Urinary bladder (tissue), 4 donors: ENCODE results near the gene EPHB1. TPM values are rescaled to one million over a fixed set of nuclear protein-coding genes. Genes with fewer than 3 reads are reported as not detected.

Source experiments
- DNase-seq: peaks from one replicate; pipeline ENCODE4 v3.0.0-alpha.2; 2015; ENCODE audit errors: extremely low spot score
- H3K27ac ChIP-seq: one replicate; pipeline ENCODE4 v1.5.1; 2013; ENCODE audit warnings: low read depth, mild to moderate bottlenecking, moderate library complexity
- H3K36me3 ChIP-seq: one replicate; pipeline ENCODE4 v1.6.1; 2013; ENCODE audit warnings: mild to moderate bottlenecking, moderate library complexity; ENCODE audit not compliant: insufficient read depth
- H3K4me1 ChIP-seq: one replicate; pipeline ENCODE4 v1.6.1; 2013; ENCODE audit warnings: mild to moderate bottlenecking, moderate library complexity; ENCODE audit not compliant: insufficient read depth
- H3K4me3 ChIP-seq: one replicate; pipeline ENCODE4 v1.5.1; 2013; ENCODE audit warnings: low read depth, low read length
- WGBS: extraction: QIAGEN DNeasy Blood & Tissue Kit; methylation state at CpG from one replicate; pipeline ENCODE4 v1.1.7; 2013; 5-methylcytosine and 5-hydroxymethylcytosine counted together
- polyA plus RNA-seq: library from polyadenylated mRNA; stranded (reverse); fragments of 200-250 nt; gene quantifications from one replicate; pipeline ENCODE4 v1.2.3, GENCODE V29; 2013
- total RNA-seq: library from RNA; depleted of rRNA; stranded (reverse); fragments of >200 nt; gene quantifications from one replicate; pipeline ENCODE4 v1.2.3, GENCODE V29; 2014
- donor health status: healthy with polysubstance abuse.
- donor health status: healthy.

EPHB1 gene
- total and polyA plus RNA-seq, 2 donors: 0.67 to 1.6 TPM

DNA sequence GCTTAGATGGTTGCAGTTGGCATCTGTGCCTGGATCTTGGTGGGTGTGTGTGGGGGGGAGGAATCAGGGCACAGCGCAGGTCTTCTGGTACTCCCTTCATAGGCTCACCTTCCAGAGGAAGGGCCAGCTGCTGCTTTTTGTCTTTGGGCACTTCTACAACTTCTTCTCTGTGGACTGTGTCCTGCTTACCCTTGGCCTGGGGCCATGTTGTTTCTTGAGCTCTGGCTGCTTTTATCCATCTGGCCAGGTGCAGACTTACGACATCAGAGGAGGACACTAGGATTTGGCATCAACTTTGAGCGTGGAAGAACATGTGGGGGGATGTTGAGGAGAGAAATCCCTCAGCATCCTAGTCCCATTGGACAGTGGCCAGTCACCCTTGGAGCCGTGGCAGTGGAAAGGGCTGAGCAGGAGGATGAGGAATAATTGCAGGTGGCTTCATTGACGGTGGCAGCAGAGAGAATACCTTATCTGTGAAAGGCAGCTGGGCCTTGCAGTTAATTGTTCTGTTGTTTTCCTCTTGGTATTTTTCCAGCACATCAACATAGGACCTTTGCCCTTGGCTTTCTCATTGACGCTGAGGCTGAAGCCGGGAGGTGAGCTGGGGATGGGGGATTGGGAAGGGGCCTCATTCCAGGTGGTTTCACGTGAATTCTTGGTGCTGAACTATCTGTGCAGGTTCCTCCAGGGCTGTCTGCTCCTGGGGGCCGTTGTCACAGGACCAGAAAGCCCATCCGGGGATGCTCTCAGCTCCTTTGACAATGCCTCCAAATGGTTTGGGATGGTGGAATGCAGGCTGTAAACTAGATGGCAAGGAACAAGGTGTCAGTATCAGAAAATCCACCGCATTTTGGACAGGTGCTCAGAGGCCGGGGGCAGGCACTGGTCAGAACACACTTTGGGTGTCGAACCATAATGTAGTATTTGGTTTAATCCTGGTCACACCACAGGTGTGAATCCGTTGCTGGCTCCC, 9.7 kb downstream of the EPHB1 start:
- Histone ChIP-seq H3K36me3 (no peaks in the 10 kb centered on the region), H3K4me1 (no peaks in the 10 kb centered on the region), H3K4me3 (no peak overlapping the region), H3K27ac (no peak overlapping the region)
- 80% methylated on average over 14 of the region's 14 CpGs for WGBS
- DNase-seq: no peak

DNA sequence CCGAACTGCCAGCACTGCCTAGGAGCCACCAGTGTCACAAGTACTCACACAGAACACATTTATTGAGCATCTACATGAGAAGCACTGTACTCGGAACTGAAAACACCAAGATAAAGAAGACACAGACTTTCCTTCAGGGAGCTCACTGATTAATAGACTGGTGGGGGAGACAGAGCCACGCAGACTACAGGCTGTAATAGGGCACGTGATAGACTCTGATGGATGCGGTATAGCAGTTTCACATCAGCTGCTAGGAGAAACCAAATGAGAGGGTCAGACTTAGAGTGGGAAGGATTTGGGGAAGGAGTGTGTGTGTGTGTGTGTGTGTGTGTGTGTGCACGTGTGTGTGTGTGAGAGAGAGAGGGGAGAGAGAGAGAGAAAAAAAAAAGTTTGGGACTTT, 12.1 kb downstream of the EPHB1 start:
- no peaks in the 10 kb centered on the region for H3K36me3 ChIP-seq
- no peaks in the 10 kb centered on the region for H3K4me1 ChIP-seq
- WGBS: 66% methylated on average over 6 of the region's 6 CpGs
- no peak for DNase-seq
- H3K27ac ChIP-seq: no peak overlapping the region
- no peak overlapping the region for H3K4me3 ChIP-seq

DNA sequence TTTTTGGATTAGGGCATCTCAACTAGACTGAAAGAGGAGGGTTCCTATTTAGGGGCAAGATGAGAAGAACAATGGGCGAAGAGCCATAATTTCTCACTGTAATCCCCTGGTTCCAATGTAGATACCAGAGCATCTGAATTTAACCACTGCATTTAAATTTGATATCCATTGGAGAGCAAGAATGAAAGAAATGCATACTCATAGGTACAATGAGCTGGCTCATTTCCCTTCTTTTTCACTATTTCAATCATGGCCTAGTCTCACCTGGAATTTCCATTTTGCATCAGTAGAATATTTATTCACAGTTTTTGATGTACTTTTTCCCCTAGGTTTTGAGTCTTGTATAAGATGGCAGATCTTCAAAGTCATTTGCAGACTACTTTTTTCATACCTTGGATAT, 13.8 kb downstream of the EPHB1 start:
- DNase-seq: no peak
- H3K4me1 ChIP-seq: no peaks in the 10 kb centered on the region
- no peak overlapping the region for H3K4me3 ChIP-seq
- WGBS: 95% methylated on average over 1 of the region's 1 CpG
- no peak overlapping the region for H3K27ac ChIP-seq
- no peaks in the 10 kb centered on the region for H3K36me3 ChIP-seq

DNA sequence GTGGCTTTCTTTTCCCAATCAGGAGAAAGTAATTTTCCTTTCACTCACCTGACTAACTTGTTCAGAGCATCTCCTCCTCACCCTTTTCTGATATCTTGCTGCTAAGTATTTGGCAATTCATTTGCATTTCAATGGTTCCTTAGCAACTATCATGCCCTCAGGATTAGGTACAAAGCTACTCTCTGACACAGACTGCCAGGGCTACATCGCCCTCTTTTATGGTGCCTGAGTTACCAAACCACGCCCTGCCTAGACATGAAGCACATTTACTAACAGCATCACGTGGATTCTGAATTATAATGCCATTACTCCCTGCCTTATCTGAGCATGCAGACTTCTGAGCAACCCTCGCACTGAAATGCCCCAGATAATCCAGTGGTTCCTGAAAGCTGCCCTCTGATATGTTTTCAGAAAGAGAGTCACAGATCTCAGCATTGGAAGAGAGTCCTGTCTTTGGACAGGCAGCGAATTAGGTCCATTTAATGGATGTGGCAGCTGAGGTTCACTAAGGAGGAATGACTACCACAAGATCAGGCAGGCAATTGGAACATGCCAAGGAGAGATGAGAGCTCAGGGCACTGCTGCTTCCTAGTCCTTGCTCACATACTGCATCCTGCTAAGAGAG, 14.5 kb downstream of the EPHB1 start:
- H3K36me3 ChIP-seq: no peaks in the 10 kb centered on the region
- DNase-seq: no peak
- no peak overlapping the region for H3K27ac ChIP-seq
- H3K4me1 ChIP-seq: no peaks in the 10 kb centered on the region
- H3K4me3 ChIP-seq: no peak overlapping the region
- WGBS: 52% methylated on average over 5 of the region's 5 CpGs

DNA sequence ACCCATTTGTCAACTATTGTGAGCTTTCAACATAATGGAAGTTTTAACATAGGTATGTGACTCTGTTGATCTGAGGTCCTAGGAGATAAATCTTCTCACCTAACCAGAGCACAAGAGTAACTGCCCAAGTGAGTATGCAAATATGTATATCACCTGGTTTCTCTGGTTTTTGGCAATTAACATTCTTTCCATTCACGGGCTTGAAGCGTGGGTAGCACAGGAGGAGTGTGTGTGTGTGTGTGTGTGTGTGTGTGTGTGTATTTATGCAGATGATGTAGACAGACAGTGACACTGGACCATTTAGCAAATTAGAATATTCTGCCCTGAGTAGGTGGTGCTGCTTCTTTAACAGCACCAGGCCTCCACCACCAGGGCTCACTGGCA, 15.0 kb downstream of the EPHB1 start:
- no peaks in the 10 kb centered on the region for H3K4me1 ChIP-seq
- no peak overlapping the region for H3K27ac ChIP-seq
- WGBS: 55% methylated on average over 2 of the region's 2 CpGs
- no peak for DNase-seq
- no peaks in the 10 kb centered on the region for H3K36me3 ChIP-seq
- H3K4me3 ChIP-seq: no peak overlapping the region

DNA sequence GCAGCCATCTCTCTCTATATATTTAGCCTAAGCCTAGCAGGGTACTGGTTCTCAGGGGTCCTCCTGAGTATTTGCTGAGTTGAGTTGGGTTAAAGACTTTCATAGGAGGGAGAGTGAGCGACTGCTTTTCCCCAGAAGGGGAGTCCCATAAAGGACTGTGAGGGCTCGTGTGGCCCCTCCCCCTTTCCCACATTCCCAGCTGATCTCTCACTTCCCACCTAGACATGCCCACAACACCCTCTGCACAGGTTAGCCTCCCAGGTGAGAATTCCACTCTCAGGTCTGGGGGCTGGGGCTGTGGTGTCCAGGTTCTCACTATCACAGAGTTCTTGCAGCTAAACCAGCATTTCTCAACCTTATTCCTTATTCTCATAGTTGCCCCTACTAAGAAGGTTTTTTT, 15.8 kb downstream of the EPHB1 start:
- Histone ChIP-seq H3K36me3 (no peaks in the 10 kb centered on the region), H3K27ac (no peak overlapping the region), H3K4me3 (no peak overlapping the region), H3K4me1 (no peaks in the 10 kb centered on the region)
- no peak for DNase-seq
- WGBS: 65% methylated on average over 2 of the region's 2 CpGs

DNA sequence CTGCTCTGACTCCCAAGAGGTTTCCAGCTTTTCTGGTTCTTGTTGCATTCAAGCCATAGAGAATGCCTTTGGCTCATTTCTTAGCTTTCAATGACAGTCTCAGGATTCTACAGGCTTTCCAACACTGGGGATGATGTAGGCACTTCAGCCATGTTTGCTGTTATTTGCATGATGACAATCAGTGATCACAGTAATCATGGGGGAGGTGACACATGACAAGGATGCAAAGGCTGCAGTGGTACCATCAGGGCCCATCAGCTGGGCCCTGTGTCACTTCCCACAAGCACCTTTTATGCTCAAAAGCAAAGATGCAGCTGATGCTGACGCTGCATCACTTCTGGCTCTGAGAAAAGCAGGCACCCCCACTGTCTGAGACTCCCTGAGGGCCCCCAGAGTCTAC, 18.6 kb downstream of the EPHB1 start:
- WGBS: 33% methylated on average over 1 of the region's 1 CpG
- H3K4me1 ChIP-seq: no peaks in the 10 kb centered on the region
- no peaks in the 10 kb centered on the region for H3K36me3 ChIP-seq
- H3K4me3 ChIP-seq: no peak overlapping the region
- no peak for DNase-seq
- no peak overlapping the region for H3K27ac ChIP-seq

DNA sequence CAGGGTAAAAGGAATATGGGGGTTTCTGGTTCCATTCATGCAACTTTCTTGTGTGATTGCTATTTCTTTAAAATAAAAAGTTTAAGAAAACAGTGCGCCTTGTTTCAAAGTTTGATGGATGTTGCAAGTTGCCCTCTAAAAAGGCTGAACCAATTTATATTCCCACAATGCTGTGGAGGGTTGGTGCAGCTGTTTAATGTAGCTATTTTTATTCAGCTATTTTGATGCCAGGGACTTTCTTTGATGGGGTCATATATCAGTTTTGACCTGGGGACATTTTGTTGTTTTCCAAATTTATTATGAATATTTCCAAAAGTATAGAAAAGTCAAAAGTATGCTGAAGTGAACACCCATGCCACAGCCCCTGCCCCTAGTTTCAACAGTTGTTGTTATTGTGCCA, 20.5 kb downstream of the EPHB1 start:
- 94% methylated on average over 1 of the region's 1 CpG for WGBS
- H3K27ac ChIP-seq: no peak overlapping the region
- no peak overlapping the region for H3K4me3 ChIP-seq
- DNase-seq: no peak
- no peaks in the 10 kb centered on the region for H3K36me3 ChIP-seq
- no peaks in the 10 kb centered on the region for H3K4me1 ChIP-seq

DNA sequence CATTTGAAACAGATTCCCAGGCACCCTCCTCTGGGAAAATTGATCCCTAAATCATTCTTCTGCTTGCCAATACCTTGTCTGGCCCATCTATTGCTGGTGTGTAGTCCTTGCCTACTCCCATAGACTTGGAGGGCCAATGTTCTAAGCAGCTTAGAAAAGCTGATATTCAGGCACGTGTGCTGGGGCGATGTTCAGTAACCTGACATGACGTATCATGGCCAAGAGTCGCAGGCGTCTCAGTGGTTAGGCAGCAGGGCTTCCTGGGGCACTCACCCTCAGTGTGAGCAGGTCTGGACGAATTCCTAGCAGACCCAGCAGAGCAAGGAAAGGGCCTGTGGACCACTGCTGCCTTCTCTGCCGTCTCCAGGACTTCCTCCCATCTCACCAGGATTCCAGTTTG, 21.6 kb downstream of the EPHB1 start:
- H3K27ac ChIP-seq: no peak overlapping the region
- no peak for DNase-seq
- no peaks in the 10 kb centered on the region for H3K4me1 ChIP-seq
- no peaks in the 10 kb centered on the region for H3K36me3 ChIP-seq
- WGBS: 82% methylated on average over 7 of the region's 7 CpGs
- no peak overlapping the region for H3K4me3 ChIP-seq

DNA sequence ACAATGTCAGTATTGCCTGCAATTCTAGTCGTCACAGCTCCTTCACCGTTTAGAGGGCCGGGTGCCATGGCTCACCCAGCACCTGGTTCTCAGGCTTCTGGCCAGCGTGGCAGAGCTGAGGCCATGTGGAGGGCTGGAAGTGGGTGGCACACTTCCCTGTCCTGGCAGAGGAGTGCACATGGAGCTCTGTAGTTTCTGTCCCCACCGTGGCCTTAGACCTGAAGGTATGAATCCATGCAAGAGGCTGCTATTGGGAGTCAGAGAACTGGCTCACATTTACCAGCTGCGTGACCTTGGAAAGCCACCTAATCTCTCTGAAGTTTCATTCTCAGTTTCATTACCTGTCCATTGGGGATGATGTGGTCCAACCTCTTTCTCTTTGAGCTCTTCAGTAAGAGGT, 22.2 kb downstream of the EPHB1 start:
- Histone ChIP-seq H3K27ac (no peak overlapping the region), H3K4me1 (no peaks in the 10 kb centered on the region), H3K4me3 (no peak overlapping the region), H3K36me3 (no peaks in the 10 kb centered on the region)
- WGBS: 85% methylated on average over 6 of the region's 6 CpGs
- DNase-seq: no peak

DNA sequence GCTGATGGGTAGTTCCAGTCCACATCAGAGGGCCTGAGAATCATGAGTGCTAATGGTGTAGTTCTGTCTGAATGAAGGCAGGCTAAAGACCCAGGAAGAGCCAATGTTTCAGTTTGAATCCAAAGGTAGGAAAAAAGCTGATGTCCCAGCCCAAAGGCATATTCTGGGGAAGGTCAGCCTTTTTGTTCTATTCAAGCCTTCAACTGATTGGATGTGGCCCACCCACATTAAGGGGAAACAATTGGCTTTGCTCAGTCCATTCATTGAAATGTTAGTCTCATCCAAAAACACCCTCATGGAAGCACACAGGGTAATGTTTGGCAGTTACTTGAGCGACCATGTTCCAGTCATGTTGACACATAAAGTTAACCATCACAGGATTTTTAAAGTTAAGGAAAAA, 25.9 kb downstream of the EPHB1 start:
- H3K4me3 ChIP-seq: no peak overlapping the region
- no peak for DNase-seq
- H3K27ac ChIP-seq: no peak overlapping the region
- 90% methylated on average over 1 of the region's 1 CpG for WGBS
- H3K4me1 ChIP-seq: no peaks in the 10 kb centered on the region
- H3K36me3 ChIP-seq: no peaks in the 10 kb centered on the region

DNA sequence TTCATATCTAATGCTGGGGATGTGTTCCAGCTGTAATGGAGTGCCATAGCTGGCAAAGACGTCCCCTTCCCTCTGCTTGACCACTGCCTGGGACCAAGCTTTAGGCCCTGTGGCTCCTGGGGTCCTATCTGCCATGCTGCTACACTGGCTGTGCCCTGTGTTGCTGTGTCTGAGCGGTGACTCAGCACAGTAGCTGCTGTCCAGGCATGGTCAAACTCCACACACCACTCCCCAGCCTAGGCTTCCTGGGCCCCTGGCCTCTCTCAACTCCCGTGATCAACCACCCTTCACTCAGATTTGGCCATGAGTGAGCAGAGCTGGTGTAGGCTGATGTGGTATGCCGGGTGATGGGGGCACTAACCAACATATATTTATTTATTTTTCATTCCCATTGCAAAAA, 27.0 kb downstream of the EPHB1 start:
- H3K36me3 ChIP-seq: no peaks in the 10 kb centered on the region
- no peaks in the 10 kb centered on the region for H3K4me1 ChIP-seq
- H3K4me3 ChIP-seq: no peak overlapping the region
- 78% methylated on average over 4 of the region's 4 CpGs for WGBS
- H3K27ac ChIP-seq: no peak overlapping the region
- DNase-seq: no peak

DNA sequence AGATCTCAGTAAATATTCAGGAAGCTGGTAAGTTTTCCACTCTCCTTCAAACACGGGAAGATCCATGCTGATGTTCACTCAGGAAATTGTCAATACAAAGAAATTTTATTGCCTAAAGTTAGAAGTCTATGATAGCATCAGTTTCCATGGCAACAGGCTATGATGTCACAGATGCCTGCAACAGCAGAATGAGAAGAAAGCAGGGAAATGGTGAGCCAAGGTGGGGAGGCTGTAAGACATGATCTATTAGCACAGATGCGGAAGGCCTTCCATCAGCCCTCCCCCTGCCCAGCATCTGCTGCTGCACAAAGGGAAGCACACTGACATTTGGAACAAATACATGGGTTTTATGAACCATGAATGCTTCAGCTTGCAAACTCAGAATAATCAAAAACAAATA, 28.6 kb downstream of the EPHB1 start:
- 69% methylated on average over 2 of the region's 2 CpGs for WGBS
- no peak overlapping the region for H3K4me3 ChIP-seq
- H3K36me3 ChIP-seq: no peaks in the 10 kb centered on the region
- H3K27ac ChIP-seq: no peak overlapping the region
- DNase-seq: no peak
- H3K4me1 ChIP-seq: no peaks in the 10 kb centered on the region

DNA sequence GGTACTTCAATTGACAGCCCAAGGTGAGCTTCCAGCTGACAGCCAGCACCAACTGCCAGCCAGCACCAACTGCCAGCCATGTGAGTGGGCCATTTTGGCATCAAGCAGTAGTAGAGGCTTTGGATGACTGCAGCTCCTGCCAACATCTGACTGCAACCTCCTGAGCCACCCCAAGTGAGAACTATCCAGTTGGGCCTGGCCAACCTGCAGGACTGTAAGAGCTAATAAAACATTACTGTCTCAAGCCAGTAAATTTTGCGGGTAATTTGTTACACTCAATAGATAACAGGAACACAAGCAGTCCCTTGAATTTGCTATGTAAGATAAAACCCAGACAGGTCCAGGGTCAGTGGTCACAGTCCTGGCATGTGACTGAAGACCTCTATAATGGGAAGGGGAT, 29.7 kb downstream of the EPHB1 start:
- no peak overlapping the region for H3K4me3 ChIP-seq
- no peak for DNase-seq
- 63% methylated on average over 1 of the region's 1 CpG for WGBS
- no peaks in the 10 kb centered on the region for H3K4me1 ChIP-seq
- no peak overlapping the region for H3K27ac ChIP-seq
- no peaks in the 10 kb centered on the region for H3K36me3 ChIP-seq
